Measurements from ENCODE around the gene COL23A1. TPM values are rescaled to one million over a fixed set of nuclear protein-coding genes. Genes with fewer than 3 reads are reported as not detected.
A peak's percentile ranks its signal among the peaks of the same experiment; 100 is the strongest.

COL23A1 gene
- total RNA-seq = 0.86 TPM

GRCh38 chr5:178590141-178590923 is at the start of gene COL23A1:
Gene COL23A1, minus strand, starts transcription at chr5:178590393.
- peak; percentile 35 for DNase-seq (ENCODE audit: low spot score)

GRCh38 chr5:178637356-178638074 is 47.3 kb upstream of the COL23A1 start:
- DNase-seq (ENCODE audit: low spot score) = no peak

GRCh38 chr5:178632285-178632684 is 42.1 kb upstream of the COL23A1 start:
- DNase-seq (ENCODE audit: low spot score) = no peak

GRCh38 chr5:178630951-178631350 is 40.8 kb upstream of the COL23A1 start:
- DNase-seq (ENCODE audit: low spot score) = no peak

GRCh38 chr5:178630475-178630930 is 40.3 kb upstream of the COL23A1 start:
- no peak for DNase-seq (ENCODE audit: low spot score)

GRCh38 chr5:178627259-178627598 is 37.0 kb upstream of the COL23A1 start:
- no peak for DNase-seq (ENCODE audit: low spot score)

GRCh38 chr5:178626484-178627258 is 36.5 kb upstream of the COL23A1 start, which contains the start of gene CLK4:
Gene CLK4, minus strand, starts transcription at chr5:178627050. Its CDS starts 3,634 bp downstream, at chr5:178623416.
- DNase-seq (ENCODE audit: low spot score) = peak; percentile 97

GRCh38 chr5:178625679-178626483 is 35.7 kb upstream of the COL23A1 start:
- DNase-seq (ENCODE audit: low spot score) = no peak

- DNase-seq (ENCODE audit: low spot score) = no peak
Measured at GRCh38 chr5:178624631-178625546, 34.7 kb upstream of the COL23A1 start.

GRCh38 chr5:178622679-178623247 is 32.6 kb upstream of the COL23A1 start:
- DNase-seq (ENCODE audit: low spot score) = no peak

GRCh38 chr5:178619390-178619789 is 29.2 kb upstream of the COL23A1 start:
- DNase-seq (ENCODE audit: low spot score) = no peak

- no peak for DNase-seq (ENCODE audit: low spot score)
Measured at GRCh38 chr5:178612299-178612698, 22.1 kb upstream of the COL23A1 start.

- DNase-seq (ENCODE audit: low spot score) = no peak
Measured at GRCh38 chr5:178606269-178606668, 16.1 kb upstream of the COL23A1 start.

GRCh38 chr5:178605788-178606187 is 15.6 kb upstream of the COL23A1 start:
- no peak for DNase-seq (ENCODE audit: low spot score)

GRCh38 chr5:178602752-178603151 is 12.6 kb upstream of the COL23A1 start:
- DNase-seq (ENCODE audit: low spot score) = no peak

- DNase-seq (ENCODE audit: low spot score) = no peak
Measured at GRCh38 chr5:178595750-178596149, 5.6 kb upstream of the COL23A1 start.

GRCh38 chr5:178595150-178595549 is 5.0 kb upstream of the COL23A1 start:
- DNase-seq (ENCODE audit: low spot score) = no peak

- no peak for DNase-seq (ENCODE audit: low spot score)
Measured at GRCh38 chr5:178590924-178591423, 781 bp upstream of the COL23A1 start.

All from mucosa of gallbladder (tissue), 1 donor.